GM19238 (cell line): Measurements from ENCODE around the gene SERPIND1.
"Not testable (repeated sequence)": the region's sequence is repeated elsewhere in the genome, so short reads cannot be mapped to it uniquely, and the experiment has no call there.

Experiments
- DNase-seq: peaks from one replicate; pipeline ENCODE4 v3.0.0; 2011; ENCODE audit warnings: low spot score; ENCODE audit not compliant: insufficient read length

SERPIND1 gene

DNA sequence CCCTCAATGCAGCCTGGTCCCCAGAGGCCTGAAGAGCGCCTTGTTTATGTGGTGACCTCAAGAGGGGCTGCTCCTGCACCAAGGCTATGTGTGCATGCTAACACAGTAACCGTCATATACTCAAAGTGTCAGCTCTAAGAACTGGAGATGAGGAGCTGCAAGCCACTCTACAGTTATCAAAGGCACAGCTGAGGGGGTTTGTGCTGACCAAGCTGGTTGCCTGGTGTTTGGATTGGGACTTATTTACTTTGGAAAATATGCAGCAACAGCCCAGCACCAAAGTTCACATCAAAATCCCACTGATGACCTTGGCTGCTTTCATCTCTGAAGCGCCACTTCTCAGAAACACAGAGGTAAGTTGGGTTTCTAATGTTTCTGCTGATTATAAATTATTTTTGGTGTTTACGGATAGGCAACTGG lies at the start of gene SERPIND1:
Gene SERPIND1 (plus strand): TSS at position 321 of the 420 bp plus-strand sequence. CDS start 5,200 bp downstream, outside the sequence.
- no peak for DNase-seq

GRCh38 chr22:20724676-20725454 lies 49.0 kb upstream of the SERPIND1 start:
- DNase-seq: no peak

DNA sequence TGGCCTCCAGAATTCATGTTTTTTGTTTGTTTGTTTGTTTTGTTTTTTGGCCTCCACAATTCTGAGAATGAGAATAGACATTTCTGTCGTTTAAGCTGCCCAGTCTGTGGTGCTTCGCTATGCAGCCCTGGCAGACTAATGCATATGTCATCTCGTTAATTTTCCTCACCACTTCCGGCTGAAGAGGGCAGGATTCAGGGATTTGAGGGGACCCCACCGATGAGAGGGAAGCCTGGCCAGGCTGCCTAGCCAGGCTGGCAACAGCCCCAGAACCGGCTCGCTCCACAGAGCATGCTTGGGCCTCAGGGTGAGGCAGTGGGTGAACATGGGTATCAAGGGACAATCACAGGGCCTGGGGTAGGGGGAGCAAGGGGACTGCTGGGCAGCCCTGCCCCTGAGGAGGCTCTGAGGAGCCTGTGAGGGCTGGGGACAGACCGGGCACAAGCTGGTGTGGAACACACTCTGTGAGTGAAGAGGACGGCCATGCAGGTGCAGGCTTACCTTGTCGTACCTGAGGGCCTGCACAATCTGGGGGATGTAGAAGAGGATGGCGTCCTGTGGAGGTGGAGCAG lies 47.8 kb upstream of the SERPIND1 start:
- no peak for DNase-seq

DNA sequence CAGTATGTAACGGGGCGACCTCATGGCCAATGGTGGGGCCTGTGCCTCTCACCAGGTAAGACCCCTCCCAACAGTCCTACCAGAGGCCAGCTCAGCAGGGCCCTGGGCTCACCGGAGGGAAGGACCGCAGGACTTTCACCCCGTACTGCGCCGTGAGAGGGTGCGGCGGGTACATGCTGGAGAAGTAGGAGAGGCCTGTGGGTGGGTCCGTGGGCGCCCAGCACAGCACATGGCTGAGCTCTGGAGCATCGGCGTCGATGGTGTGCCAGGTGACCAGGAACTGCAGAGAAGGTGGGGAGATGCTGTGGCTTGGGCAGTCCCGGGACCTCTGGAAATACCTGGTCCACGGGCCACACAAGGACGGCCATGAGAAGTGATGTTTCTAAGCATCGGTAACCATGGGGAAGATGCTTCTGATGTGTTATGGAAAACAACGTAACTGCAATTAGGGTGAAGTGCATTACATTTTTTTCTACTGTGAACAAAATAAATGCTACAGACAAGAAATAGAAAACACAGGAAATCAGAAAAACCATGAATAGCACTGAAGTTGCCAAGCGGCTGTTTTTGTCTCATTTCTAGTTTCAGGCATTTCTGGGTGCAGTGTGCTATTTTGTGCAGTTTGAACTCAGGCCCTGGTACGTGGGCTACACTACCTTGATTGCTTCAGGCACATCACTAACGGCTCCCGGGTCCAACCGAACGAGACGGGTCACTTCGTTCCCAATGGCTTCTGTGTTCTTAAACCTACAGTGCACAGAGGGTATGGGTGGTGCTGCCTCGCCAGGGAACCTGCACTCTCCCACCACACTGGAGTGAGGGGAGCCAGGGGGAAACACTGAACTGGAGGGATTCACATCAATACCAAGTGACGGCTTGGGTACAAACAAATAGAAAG lies 46.5 kb upstream of the SERPIND1 start:
- DNase-seq: no peak

- DNase-seq: no peak
Observed at GRCh38 chr22:20728523-20729190, 45.3 kb upstream of the SERPIND1 start.

- no peak for DNase-seq
Observed at GRCh38 chr22:20729194-20729593, 44.7 kb upstream of the SERPIND1 start.

GRCh38 chr22:20732431-20732830 lies 41.5 kb upstream of the SERPIND1 start:
- DNase-seq: not testable (repeated sequence)

DNA sequence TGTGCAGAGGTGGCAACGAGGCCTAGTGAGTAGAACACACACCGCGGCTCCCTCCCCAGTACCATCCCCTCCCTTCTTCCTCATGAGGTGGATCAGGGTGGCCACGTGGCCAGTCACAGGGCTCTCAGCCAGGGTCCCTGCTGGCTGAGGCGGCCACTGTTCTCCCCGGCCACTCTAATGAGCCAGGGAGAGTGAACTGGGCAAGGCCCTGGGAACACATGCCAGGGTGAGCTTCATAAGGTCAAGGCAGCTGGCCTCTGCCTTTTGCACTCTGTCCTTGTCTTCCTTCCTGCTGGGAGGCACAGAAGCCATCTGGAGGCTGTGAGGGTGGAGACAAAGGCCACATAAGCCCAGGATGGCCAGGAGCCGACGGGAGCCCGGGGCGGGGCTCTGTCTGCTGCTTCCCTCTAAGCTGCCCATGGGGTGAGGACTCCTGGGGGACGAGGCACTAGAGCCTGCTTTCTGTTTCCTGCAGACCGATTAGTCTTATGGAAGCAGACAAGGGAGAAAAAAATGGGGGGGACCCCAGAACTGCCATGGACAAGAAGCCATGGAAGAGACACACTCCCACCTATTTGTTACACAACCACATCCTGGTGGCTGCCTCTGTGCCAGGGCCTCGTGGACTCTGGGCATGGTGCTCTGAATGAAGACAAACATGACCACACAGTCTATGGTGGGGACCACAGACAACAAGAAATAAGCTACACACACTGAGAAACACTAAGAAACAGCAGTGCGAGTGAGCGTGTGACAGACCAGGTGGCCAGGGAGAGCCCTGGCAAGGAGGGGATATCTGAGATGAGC lies 38.4 kb upstream of the SERPIND1 start:
- not testable (repeated sequence) for DNase-seq

- not testable (repeated sequence) for DNase-seq
Observed at GRCh38 chr22:20736891-20737290, 37.0 kb upstream of the SERPIND1 start.

DNA sequence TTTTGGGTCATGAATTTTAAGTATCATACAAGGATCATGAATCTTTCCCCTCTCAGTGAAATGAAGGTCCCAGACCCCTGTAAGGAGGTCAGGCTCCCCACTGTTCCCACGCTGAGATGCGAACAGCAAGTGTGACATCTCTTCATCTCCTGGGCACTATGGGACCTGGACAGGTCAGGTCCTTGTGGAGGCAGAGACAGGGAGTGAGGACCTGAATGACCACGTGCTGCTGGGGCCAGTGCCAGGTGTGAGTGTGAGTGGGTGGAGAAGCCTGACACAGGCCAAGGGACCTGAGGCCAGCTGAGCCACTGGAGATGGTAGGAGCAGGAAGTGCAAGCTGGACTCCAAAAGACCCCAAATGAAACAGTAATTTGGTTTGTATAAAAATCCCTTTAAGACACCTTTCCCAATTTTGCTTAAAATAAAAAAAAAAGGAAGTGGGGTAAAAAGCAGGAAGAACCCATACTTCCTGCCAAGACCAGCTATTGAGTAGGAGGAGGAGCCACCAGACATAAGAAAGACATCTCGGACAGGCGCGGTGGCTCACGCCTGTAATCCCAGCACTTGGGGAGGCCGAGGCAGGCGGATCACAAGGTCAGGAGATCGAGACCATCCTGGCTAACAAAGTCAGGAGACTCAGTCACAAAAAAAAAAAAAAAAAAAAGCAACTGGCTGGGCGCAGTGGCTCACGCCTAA lies 35.4 kb upstream of the SERPIND1 start:
- DNase-seq: no peak

GRCh38 chr22:20740222-20740951 lies 33.5 kb upstream of the SERPIND1 start:
- DNase-seq: no peak

DNA sequence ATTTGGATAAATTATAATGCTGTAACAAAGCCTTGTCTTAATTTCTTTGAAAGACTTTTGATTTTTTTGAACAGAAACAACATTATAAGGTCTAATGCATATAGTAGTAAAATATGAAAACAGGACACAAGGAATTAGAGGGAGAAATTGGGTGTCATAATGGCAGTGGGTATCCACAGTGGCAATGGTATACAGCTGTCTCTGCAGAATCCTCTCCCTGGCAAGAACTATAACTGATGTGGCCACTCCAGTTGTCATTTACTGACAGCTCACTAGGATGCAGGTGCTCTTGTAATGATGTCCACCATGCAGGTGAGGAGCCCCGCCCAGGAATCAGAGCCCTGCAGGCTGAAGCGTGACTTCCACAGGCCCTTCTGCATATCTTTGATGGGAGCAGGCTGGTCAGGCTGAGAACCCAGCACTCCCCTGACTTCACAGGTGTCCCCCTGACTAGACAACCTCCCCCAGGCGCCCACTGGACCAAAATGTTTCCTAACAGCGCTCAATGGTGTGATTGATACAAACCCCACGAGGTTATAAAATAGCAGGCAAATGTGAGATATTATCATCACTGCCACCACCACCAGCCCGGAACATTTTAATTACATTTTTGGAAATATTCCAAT lies 32.8 kb upstream of the SERPIND1 start:
- no peak for DNase-seq

- DNase-seq: no peak
Observed at GRCh38 chr22:20741634-20742581, 32.0 kb upstream of the SERPIND1 start.

DNA sequence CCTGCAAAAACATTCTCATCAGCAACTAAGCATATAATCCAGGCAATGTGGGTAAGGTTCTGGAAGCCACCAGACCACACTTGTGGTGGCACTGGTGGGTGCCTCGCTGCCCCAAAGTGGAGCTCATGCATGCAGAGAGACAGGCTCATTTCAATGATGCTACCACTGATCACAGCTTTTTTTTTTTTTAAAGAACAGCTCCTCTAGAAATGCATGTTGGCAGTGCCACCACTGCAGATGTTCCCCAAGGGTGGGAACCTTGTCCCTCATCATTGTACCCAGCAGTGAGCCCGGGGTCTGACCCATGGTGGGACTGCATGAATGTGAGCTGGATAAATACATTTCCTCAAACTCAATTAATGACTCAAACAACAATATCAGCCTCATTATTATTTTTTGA lies 31.1 kb upstream of the SERPIND1 start:
- DNase-seq: no peak

DNA sequence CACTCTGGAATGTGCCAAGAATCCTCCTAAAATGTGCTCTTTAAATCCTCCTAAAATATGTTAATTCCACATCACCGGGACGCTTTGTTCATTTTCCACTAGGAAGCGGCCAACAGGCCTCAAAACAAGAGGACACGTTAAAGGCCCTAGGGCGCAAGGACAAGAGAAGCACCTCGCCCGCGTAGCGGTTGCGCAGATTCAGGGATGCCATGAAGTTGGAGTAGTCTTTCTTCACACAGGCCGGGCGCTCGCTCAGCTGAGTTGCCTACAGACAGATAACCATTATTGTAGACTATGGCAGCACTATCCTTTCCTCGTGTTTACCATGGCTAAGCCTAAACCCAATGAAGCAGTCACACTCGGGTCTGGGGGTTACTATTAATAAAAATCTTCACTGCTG lies 29.5 kb upstream of the SERPIND1 start:
- no peak for DNase-seq

DNA sequence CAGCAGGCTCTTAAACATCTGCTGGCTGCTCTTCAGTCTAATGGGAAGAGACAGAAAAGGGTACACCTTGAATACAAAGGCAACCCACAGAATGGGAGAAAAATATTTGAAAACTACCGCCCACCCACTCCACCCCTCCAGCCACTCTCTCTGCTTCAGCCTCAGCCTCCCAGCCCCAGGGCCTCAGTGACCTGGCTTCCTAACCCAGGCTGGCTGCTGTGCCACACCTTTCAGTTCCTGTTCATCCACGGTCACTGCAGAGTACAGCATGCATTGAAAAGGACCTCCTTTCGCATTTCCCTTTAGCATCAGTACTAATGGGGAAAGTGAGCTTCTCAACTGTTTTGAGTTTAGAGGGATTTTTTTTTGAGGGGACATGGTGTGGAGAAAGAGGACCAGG lies 28.8 kb upstream of the SERPIND1 start:
- no peak for DNase-seq

- DNase-seq: no peak
Observed at GRCh38 chr22:20746431-20747189, 27.3 kb upstream of the SERPIND1 start.
